Spinal cord (tissue), 10 donors: ENCODE results near the gene MAST1. TPM values are rescaled to one million over a fixed set of nuclear protein-coding genes. Genes with fewer than 3 reads are reported as not detected.

Experiments used
- DNase-seq, 6 donors: peaks; one replicate each; pipeline versions ENCODE4 v3.0.0 to v3.0.0-alpha.2; 2013 to 2015; ENCODE audit warnings: low spot score in 6 of 6, low read depth in 4 of 6
- H3K27ac ChIP-seq: one replicate; pipeline ENCODE4 v1.5.1; 2013; ENCODE audit warnings: low read depth, low read length, control low read depth
- H3K27me3 ChIP-seq: one replicate; pipeline ENCODE4 v1.6.1; 2013; ENCODE audit warnings: low read length; ENCODE audit not compliant: control insufficient read depth, insufficient read depth
- H3K36me3 ChIP-seq: one replicate; pipeline ENCODE4 v1.6.1; 2013; ENCODE audit warnings: low read length; ENCODE audit not compliant: control insufficient read depth, insufficient read depth
- H3K4me1 ChIP-seq: one replicate; pipeline ENCODE4 v1.6.1; 2013; ENCODE audit warnings: low read length; ENCODE audit not compliant: control insufficient read depth, insufficient read depth
- H3K4me3 ChIP-seq: one replicate; pipeline ENCODE4 v1.5.1; 2013; ENCODE audit warnings: low read depth, low read length, control low read depth
- H3K9me3 ChIP-seq: one replicate; pipeline ENCODE4 v1.6.1; 2013; ENCODE audit warnings: low read length; ENCODE audit not compliant: control insufficient read depth, insufficient read depth
- WGBS: methylation state at CpG from one replicate; pipeline ENCODE4 v1.1.5; 2013; ENCODE audit warnings: missing lambda C conversion rate; ENCODE audit not compliant: insufficient coverage; 5-methylcytosine and 5-hydroxymethylcytosine counted together
- polyA plus RNA-seq, 2 donors: library from polyadenylated mRNA; unstranded; fragments of 120-200 nt; gene quantifications; one replicate each; pipeline ENCODE4 v1.2.1, GENCODE V29; 2013; ENCODE audit not compliant: insufficient read length in 2 of 2
- total RNA-seq, 2 donors: library from RNA; depleted of rRNA in 1 of 2; stranded (reverse); fragments of 120-200 nt in 1 of 2; fragments of >200 nt in 1 of 2; gene quantifications; one replicate each; pipeline versions ENCODE4 v1.2.3 to v1.2.4, GENCODE V29; 2013 to 2014
- donor health status: healthy.

MAST1 gene
- total and polyA plus RNA-seq, 4 donors: 12.2 to 112 (median 63.1) TPM

GRCh38 chr19:12856653-12857052, 18.3 kb downstream of the MAST1 start:
- WGBS: no CpG with 5 or more reads among the region's 1 CpG
- no peaks in the 10 kb centered on the region for H3K4me1 ChIP-seq
- DNase-seq: no peak
- H3K27ac ChIP-seq: no peak overlapping the region
- H3K36me3 ChIP-seq: peaks cover 71% of the 10 kb centered on the region
- H3K9me3 ChIP-seq: no peaks in the 10 kb centered on the region
- no peak overlapping the region for H3K4me3 ChIP-seq
- no peaks in the 10 kb centered on the region for H3K27me3 ChIP-seq

GRCh38 chr19:12858041-12858928, 20.0 kb downstream of the MAST1 start:
- H3K4me3 ChIP-seq: no peak overlapping the region
- no peak overlapping the region for H3K27ac ChIP-seq
- H3K27me3 ChIP-seq: no peaks in the 10 kb centered on the region
- no peaks in the 10 kb centered on the region for H3K9me3 ChIP-seq
- DNase-seq: no peak
- H3K4me1 ChIP-seq: no peaks in the 10 kb centered on the region
- WGBS: 96% methylated on average over 31 of the region's 35 CpGs
- H3K36me3 ChIP-seq: peaks cover 63% of the 10 kb centered on the region

GRCh38 chr19:12859546-12859945, 21.2 kb downstream of the MAST1 start:
- Histone ChIP-seq H3K27ac (no peak overlapping the region), H3K4me1 (no peaks in the 10 kb centered on the region), H3K27me3 (no peaks in the 10 kb centered on the region), H3K9me3 (no peaks in the 10 kb centered on the region), H3K36me3 (peaks cover 60% of the 10 kb centered on the region), H3K4me3 (no peak overlapping the region)
- no peak for DNase-seq
- WGBS: 74% methylated on average over 3 of the region's 7 CpGs

DNA sequence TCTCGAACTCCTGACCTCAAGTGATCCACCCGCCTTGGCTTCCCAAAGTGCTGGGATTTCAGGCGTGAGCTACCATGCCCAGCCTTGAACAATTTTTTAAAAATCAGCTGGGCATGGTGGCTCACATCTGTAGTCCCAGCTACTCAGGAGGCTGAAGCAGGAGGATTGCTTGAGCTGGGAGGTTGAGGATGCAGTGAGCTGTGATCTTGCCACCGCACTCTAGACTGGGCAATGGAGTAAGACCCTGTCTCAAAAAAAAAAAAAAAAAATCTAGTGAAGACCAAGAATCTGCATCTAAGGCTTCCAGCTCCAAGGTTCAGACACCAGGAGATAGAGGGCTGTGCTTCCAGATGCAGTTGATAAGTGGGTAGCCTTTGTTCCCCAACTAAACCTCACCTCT, 25.8 kb downstream of the MAST1 start:
- Histone ChIP-seq H3K4me1 (peaks cover 9% of the 10 kb centered on the region), H3K36me3 (peaks cover 76% of the 10 kb centered on the region), H3K4me3 (no peak overlapping the region), H3K27me3 (no peaks in the 10 kb centered on the region), H3K27ac (no peak overlapping the region), H3K9me3 (no peaks in the 10 kb centered on the region)
- no peak for DNase-seq
- WGBS: 90% methylated on average over 3 of the region's 4 CpGs

DNA sequence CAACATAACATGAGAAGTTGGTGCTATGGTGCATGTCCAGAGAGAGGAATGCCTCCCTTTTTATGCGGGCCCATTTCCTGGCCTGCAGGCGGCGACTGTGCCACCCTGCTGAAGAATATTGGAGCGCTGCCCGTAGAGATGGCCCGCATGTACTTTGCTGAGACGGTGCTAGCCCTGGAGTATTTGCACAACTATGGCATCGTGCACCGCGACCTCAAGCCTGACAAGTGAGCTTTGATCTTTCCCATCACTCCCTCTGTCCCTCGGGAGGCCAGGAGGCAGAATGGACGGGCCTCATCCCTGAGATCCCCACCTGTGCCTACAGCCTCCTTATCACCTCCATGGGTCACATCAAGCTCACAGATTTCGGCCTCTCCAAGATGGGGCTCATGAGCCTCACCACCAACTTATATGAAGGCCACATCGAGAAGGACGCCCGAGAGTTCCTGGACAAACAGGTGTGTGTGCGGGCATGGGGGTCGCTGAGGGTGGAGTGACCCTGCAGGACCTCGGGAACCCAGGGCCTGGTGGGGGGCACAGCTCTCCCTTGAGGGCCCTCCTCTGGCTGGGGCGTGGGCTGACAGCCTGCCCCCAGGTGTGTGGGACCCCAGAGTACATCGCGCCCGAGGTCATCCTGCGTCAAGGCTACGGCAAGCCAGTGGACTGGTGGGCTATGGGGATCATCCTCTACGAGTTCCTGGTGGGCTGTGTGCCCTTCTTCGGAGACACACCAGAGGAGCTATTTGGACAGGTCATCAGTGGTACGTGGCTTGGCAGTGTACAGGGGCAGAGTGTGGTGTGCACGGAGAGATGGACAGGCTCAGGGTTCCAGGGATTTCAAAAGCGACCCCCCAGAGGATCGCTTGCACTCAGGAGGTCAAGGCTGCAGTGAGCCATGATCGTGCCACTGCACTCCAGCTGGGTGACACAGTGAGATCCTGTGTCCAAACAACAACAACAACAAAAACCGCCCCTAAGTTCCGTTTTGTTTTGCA, 26.7 kb downstream of the MAST1 start:
- Histone ChIP-seq H3K4me1 (peaks cover 9% of the 10 kb centered on the region), H3K9me3 (no peaks in the 10 kb centered on the region), H3K27ac (no peak overlapping the region), H3K4me3 (no peak overlapping the region), H3K36me3 (peaks cover 74% of the 10 kb centered on the region), H3K27me3 (no peaks in the 10 kb centered on the region)
- DNase-seq: no peak
- 91% methylated on average over 32 of the region's 34 CpGs for WGBS

DNA sequence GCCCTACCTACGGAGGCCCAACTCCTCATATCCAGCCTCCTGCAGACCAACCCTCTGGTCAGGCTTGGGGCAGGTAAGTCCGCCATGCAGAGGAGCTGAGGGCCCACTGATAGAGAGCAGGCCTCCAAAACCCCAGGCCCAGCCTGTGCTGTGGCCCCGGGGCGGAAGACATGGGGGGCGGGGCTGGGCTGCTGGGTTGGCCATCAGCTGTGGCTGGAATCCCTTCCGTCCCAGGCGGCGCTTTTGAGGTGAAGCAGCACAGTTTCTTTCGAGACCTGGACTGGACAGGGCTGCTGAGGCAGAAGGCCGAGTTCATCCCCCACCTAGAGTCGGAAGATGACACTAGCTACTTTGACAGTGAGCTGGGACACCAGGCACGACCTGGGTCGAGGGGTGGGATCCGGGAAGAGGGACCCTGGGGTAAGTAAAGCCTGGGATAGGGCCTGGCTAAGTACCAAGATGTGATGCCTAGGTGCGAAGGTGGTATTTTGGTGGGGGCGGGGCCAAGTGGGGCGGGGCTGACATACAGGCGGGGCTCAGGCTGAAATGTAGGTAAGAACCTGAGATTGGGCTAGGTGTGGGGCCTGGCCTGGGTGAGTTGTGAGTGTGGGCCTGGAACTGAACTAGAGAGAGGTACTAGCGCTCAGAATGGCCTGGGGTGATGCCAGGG, 27.6 kb downstream of the MAST1 start:
- Histone ChIP-seq H3K36me3 (peaks cover 72% of the 10 kb centered on the region), H3K27ac (no peak overlapping the region), H3K4me3 (no peak overlapping the region), H3K9me3 (no peaks in the 10 kb centered on the region), H3K4me1 (peaks cover 9% of the 10 kb centered on the region), H3K27me3 (no peaks in the 10 kb centered on the region)
- DNase-seq: no peak
- WGBS: 86% methylated on average over 19 of the region's 19 CpGs

DNA sequence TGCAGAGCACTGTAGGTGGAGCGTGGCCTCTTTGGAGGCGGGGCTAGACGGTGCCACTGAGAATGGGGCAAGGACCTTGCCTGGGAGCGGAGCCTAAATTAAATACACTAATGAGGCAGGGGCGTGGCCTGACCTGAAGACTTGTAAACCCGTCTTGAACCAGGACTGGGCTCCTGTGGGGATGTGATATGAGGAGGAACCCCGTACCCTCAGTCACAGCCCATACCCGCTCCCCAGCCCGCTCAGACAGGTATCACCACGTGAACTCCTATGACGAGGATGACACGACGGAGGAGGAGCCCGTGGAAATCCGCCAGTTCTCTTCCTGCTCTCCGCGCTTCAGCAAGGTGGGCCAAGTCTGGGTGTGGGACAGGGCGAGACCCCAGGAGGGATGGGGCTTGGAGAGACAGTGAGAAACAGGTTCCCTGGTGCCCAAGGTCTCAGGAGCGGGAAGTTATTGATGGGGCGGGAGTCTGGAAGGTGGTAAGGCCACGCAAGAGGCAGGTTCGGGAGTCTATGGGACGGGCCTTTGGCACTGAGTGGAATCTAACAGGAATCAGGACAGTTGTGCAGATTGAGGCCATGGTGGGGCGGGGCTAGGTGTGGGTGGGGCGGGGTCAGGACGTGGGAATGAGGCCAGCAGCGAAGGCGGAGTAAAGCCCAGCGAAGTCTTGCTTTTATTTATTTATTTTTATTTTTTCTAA, 28.3 kb downstream of the MAST1 start:
- Histone ChIP-seq H3K4me1 (peaks cover 9% of the 10 kb centered on the region), H3K27me3 (no peaks in the 10 kb centered on the region), H3K4me3 (no peak overlapping the region), H3K27ac (no peak overlapping the region), H3K36me3 (peaks cover 71% of the 10 kb centered on the region), H3K9me3 (no peaks in the 10 kb centered on the region)
- DNase-seq: no peak
- 85% methylated on average over 16 of the region's 29 CpGs for WGBS

- Histone ChIP-seq H3K27ac (no peak overlapping the region), H3K9me3 (no peaks in the 10 kb centered on the region), H3K36me3 (peaks cover 75% of the 10 kb centered on the region), H3K27me3 (no peaks in the 10 kb centered on the region), H3K4me3 (peak overlapping the region; percentile 54), H3K4me1 (peaks cover 9% of the 10 kb centered on the region)
- WGBS: 13% methylated on average over 44 of the region's 51 CpGs
- DNase-seq: peak in 3 of 6 donors; percentile 55 to 84 (median 73)
These were observed 29.1 kb downstream of the MAST1 start for GRCh38 chr19:12867120-12868099.
